Measurements from ENCODE around the gene TMEM203. TPM values are rescaled to one million over a fixed set of nuclear protein-coding genes. Genes with fewer than 3 reads are reported as not detected.

The TMEM203 gene
- total RNA-seq, 1 donor from 2014 or later, result 40.3 TPM

GRCh38 chr9:137198051-137198901, 7.2 kb downstream of the TMEM203 start:
- no peaks in the 10 kb centered on the region for H3K36me3 ChIP-seq (ENCODE audit: control insufficient read depth, insufficient read depth, low read length)
- no peaks in the 10 kb centered on the region for H3K27me3 ChIP-seq (ENCODE audit: control insufficient read depth, insufficient read depth, low read length)
- no peak overlapping the region for H3K4me3 ChIP-seq (ENCODE audit: low read depth, low read length)
- TF ChIP-seq CTCF (IDR thresholded peaks at IDR 0.05; ENCODE audit: insufficient read depth, low read length, poor library complexity, severe bottlenecking), result no peak
- no peak for DNase-seq (ENCODE audit: low read depth)

GRCh38 chr9:137195525-137196220, 9.8 kb downstream of the TMEM203 start:
- no peaks in the 10 kb centered on the region for H3K27me3 ChIP-seq (ENCODE audit: control insufficient read depth, insufficient read depth, low read length)
- H3K36me3 ChIP-seq (ENCODE audit: control insufficient read depth, insufficient read depth, low read length), result no peaks in the 10 kb centered on the region
- no peak overlapping the region for H3K4me3 ChIP-seq (ENCODE audit: low read depth, low read length)
- no peak for TF ChIP-seq CTCF (IDR thresholded peaks at IDR 0.05; ENCODE audit: insufficient read depth, low read length, poor library complexity, severe bottlenecking)
- DNase-seq (ENCODE audit: low read depth), result no peak

- Histone ChIP-seq H3K36me3 (ENCODE audit: control insufficient read depth, insufficient read depth, low read length) (no peaks in the 10 kb centered on the region), H3K4me3 (ENCODE audit: low read depth, low read length) (no peak overlapping the region), H3K27me3 (ENCODE audit: control insufficient read depth, insufficient read depth, low read length) (no peaks in the 10 kb centered on the region)
- no peak for TF ChIP-seq CTCF (IDR thresholded peaks at IDR 0.05; ENCODE audit: insufficient read depth, low read length, poor library complexity, severe bottlenecking)
- no peak for DNase-seq (ENCODE audit: low read depth)
Measured at GRCh38 chr9:137194909-137195308, 10.5 kb downstream of the TMEM203 start.

- no peak for DNase-seq (ENCODE audit: low read depth)
- H3K27me3 ChIP-seq (ENCODE audit: control insufficient read depth, insufficient read depth, low read length), result no peaks in the 10 kb centered on the region
- no peaks in the 10 kb centered on the region for H3K36me3 ChIP-seq (ENCODE audit: control insufficient read depth, insufficient read depth, low read length)
- TF ChIP-seq CTCF (IDR thresholded peaks at IDR 0.05; ENCODE audit: insufficient read depth, low read length, poor library complexity, severe bottlenecking), result no peak
- no peak overlapping the region for H3K4me3 ChIP-seq (ENCODE audit: low read depth, low read length)
Measured at GRCh38 chr9:137194388-137194787, 11.1 kb downstream of the TMEM203 start.

GRCh38 chr9:137193771-137194170, 11.7 kb downstream of the TMEM203 start:
- TF ChIP-seq CTCF (IDR thresholded peaks at IDR 0.05; ENCODE audit: insufficient read depth, low read length, poor library complexity, severe bottlenecking), result no peak
- Histone ChIP-seq H3K4me3 (ENCODE audit: low read depth, low read length) (no peak overlapping the region), H3K27me3 (ENCODE audit: control insufficient read depth, insufficient read depth, low read length) (no peaks in the 10 kb centered on the region), H3K36me3 (ENCODE audit: control insufficient read depth, insufficient read depth, low read length) (no peaks in the 10 kb centered on the region)
- DNase-seq (ENCODE audit: low read depth), result no peak
